HS-5 (cell line): ENCODE measurements around the gene CLRN1.
A peak's percentile ranks its signal among the peaks of the same experiment; 100 is the strongest.
"Not testable (repeated sequence)": the region's sequence is repeated elsewhere in the genome, so short reads cannot be mapped to it uniquely, and the experiment has no call there.

Experiments used
- DNase-seq: peaks from one replicate; pipeline ENCODE4 v3.0.0-alpha.2; 2012; ENCODE audit warnings: low read depth

Gene CLRN1

GRCh38 chr3:150972366-150973071 lies at the start of gene CLRN1:
CLRN1 (minus strand) TSS chr3:150972727; CDS start chr3:150972708, 19 bp downstream.
- DNase-seq: no peak

GRCh38 chr3:151016478-151016795 lies 43.9 kb upstream of the CLRN1 start:
- no peak for DNase-seq

- DNase-seq: peak; percentile 64
Observed at GRCh38 chr3:151015767-151016477, 43.4 kb upstream of the CLRN1 start.

GRCh38 chr3:151015181-151015580 lies 42.7 kb upstream of the CLRN1 start:
- DNase-seq: no peak

- no peak for DNase-seq
Observed at GRCh38 chr3:151014501-151015018, 42.0 kb upstream of the CLRN1 start.

- DNase-seq: no peak
Observed at GRCh38 chr3:151012753-151013152, 40.2 kb upstream of the CLRN1 start.

GRCh38 chr3:151011427-151011826 lies 38.9 kb upstream of the CLRN1 start:
- peak; percentile 51 for DNase-seq

GRCh38 chr3:151009981-151010380 lies 37.5 kb upstream of the CLRN1 start:
- no peak for DNase-seq

GRCh38 chr3:151009430-151009829 lies 36.9 kb upstream of the CLRN1 start:
- no peak for DNase-seq

- no peak for DNase-seq
Observed at GRCh38 chr3:151008699-151009098, 36.2 kb upstream of the CLRN1 start.

- no peak for DNase-seq
Observed at GRCh38 chr3:151003768-151004134, 31.2 kb upstream of the CLRN1 start.

- no peak for DNase-seq
Observed at GRCh38 chr3:151003029-151003767, 30.7 kb upstream of the CLRN1 start.

- DNase-seq: no peak
Observed at GRCh38 chr3:151002003-151002981, 29.8 kb upstream of the CLRN1 start.

GRCh38 chr3:150998996-150999395 lies 26.5 kb upstream of the CLRN1 start:
- DNase-seq: no peak

- DNase-seq: no peak
Observed at GRCh38 chr3:150996731-150997130, 24.2 kb upstream of the CLRN1 start.

GRCh38 chr3:150995510-150995909 lies 23.0 kb upstream of the CLRN1 start:
- no peak for DNase-seq

- DNase-seq: no peak
Observed at GRCh38 chr3:150989208-150989607, 16.7 kb upstream of the CLRN1 start.

GRCh38 chr3:150988395-150988794 lies 15.9 kb upstream of the CLRN1 start:
- not testable (repeated sequence) for DNase-seq

- DNase-seq: no peak
Observed at GRCh38 chr3:150985711-150986110, 13.2 kb upstream of the CLRN1 start.

- DNase-seq: no peak
Observed at GRCh38 chr3:150984066-150984465, 11.5 kb upstream of the CLRN1 start.

- DNase-seq: no peak
Observed at GRCh38 chr3:150978566-150979148, 6.1 kb upstream of the CLRN1 start.
